Ramos (cell line): ENCODE data around the gene NME4.

Experiments
- in situ Hi-C: fragments of 300-500 bp; cut with MboI; formaldehyde crosslinking; loops from one replicate; pipeline ENCODE4 v1.14.3; 2022; ENCODE audit warnings: low sequenced_read_pairs; ENCODE audit not compliant: unreplicated experiment

Gene NME4

DNA sequence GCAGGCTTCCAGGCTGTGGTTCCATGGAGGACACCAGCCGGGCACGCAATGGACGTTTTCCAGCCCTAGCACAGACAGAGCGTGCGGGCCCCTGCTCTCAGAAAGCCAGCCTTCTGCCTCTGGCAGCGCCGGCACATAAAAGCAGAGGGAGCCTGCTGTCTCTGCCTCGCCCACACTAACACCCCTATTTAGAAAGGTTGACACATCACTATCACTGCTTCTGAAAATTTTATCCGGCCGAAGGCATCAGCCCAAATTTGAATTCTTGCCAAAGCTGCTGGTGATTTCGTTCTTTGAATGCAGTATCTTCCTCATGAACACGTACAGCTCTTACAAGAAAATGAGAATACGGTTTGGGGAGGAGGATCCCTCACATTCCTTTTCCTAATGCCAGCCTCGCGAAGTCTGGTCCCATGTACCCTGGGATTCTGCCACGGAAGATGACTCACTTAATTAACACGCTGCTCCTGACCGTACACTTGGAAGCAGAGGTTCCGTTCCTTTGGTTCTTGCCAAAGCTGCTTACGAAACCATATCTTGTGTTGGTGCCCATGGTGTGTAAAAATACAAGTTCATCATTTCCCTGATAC is 27.1 kb downstream of the NME4 start:
- in situ Hi-C loops: no loop called here

DNA sequence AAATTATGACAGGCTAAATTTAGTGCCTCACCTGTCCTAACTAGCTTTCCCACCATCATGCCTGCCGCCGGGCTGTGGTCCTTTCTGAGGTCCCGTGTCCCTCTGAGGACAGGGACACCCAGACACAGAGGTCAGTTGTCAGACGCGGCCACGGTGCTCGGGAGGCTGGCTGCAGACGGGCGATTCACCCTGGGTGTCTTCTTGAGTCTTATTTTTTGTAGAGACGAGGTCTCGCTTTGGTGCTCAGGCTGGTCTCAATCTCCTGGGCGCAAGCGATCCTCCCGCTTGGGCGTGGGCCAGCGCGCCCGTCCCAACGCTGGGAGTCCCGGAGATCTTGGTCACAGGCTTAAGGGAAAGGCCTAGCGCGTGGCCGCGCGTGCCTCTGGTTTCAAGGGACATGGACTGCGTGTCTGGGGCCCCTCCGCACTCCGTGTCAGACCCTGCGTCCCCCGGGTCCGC is 27.7 kb downstream of the NME4 start:
- in situ Hi-C loops: no loop called here

GRCh38 chr16:425082-425718 is 28.2 kb downstream of the NME4 start, which contains the start of gene RAB11FIP3:
TSS of gene RAB11FIP3 (plus strand) at chr16:425649. CDS start at chr16:426007, 358 bp downstream.
- in situ Hi-C loops: no loop called here

GRCh38 chr16:425740-426114 is 28.7 kb downstream of the NME4 start:
- in situ Hi-C loops: no loop called here

DNA sequence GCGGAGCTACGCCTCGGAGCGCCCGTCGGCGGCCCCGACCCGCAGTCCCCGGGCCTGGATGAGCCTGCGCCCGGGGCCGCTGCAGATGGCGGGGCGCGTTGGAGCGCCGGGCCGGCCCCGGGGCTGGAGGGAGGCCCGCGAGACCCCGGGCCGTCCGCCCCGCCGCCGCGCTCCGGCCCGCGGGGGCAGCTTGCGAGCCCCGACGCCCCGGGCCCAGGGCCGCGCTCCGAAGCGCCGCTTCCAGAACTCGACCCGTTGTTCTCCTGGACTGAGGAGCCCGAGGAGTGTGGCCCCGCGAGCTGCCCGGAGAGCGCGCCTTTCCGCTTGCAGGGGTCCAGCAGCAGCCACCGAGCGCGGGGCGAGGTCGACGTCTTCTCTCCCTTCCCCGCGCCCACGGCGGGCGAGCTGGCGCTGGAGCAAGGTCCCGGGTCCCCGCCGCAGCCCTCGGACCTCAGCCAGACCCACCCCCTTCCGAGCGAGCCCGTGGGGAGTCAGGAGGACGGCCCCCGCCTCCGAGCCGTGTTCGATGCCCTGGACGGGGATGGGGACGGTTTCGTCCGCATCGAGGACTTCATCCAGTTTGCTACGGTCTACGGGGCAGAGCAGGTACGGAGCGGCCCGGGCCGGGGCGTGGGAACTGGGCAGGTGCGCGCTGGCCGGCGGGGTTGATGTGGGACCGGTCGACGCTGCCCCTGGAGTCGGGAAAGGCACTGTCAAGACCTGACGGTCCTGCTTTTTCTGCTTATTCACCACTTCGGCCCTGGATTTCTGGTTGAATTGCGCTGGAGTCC is 29.3 kb downstream of the NME4 start:
- in situ Hi-C loops: no loop called here

DNA sequence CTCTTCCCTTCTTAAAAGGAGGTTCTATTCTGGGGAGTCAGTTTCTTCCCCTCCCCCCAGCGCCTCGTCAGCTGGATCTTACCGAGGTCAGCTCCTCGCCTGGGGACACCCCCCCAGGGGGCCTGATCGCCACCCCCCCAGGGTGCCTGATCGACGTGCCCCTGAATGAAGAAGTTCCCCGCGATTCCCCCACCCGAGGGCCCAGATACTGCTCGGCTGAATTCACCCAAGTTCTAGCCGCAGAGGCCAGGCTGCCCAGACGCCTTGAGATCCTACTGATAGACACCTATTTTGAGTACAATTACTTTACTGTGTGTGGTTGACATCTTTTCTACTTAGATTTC is 29.9 kb downstream of the NME4 start:
- in situ Hi-C loops: no loop called here

DNA sequence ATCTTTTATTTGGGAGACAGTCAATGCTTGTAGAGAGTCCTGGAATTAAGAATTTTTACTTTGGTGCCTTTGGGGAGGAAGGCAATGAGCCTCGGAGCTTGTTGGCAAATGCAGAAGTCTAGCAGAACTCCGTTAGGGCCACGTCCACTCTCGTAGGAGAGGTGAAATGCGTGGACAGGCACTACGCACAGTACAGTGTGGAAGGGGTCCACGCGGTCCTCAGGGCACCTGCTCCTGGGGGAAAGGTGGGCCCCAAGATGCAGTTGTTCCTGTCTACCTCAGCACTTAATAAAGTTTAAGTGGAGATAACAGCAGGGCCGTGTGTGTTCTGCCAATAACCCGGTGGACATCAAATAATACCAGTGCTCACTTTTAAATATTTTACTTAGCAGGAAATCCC is 30.3 kb downstream of the NME4 start:
- in situ Hi-C loops: no loop called here

DNA sequence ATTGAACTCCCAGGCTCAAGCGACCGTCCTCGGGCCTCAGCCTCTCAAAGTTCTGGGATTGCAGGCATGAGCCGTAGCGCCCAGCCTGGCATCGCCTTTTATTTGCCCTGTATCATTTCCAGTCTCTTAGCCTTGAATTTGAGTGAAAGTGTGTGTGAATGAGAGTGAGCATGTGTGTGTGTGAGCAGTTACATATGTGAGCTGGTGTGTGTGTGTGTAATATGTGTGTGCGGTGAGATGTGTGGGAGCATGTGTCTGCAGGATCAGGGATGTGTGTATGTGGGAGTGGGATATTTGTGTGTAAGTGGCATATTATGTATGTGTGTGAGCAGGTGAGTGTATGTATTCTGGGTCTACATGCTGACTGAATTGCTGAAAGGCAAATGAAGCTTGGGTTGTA is 33.9 kb downstream of the NME4 start:
- in situ Hi-C loops: no loop called here

DNA sequence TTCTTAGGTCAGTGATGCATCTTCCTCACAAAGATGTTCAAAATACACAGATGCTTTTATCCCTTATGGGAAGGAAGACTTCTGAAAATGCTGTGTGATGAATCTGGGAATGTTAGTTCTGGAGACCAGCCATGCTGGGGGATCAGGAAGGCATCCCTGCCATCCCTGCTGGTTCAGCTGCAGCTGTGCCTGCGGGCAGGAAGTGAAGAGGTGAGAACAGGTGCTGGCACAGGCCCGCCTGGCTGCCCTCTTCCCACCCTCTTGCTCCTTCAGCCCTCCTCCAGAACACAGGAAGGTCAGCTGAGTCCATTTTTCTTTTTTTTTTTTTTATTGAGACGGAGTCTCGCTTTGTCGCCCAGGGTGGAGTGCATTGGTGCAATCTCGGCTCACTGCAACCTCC is 43.6 kb downstream of the NME4 start:
- in situ Hi-C loops: no loop called here

- in situ Hi-C loops: no loop called here
These were observed 44.4 kb downstream of the NME4 start for GRCh38 chr16:441447-441846.

DNA sequence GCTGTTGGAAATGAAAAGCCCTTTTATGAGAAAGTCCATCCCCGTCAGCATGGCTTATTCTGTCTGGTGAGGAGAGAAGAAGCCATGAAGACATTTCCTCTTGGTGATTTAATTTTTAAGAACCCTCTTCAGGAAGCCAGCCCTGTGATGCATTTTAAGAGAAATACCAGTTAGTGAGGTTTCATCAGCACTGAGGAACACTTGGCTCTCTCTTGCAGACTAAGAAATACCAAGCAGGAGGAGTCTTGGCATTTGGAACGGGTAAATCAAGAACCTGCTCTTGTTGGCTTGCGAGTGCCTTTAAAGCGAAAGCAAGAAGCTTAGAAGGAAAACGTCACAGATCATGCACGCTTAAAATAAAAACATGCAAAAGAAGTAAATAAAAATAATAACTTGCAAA is 46.0 kb downstream of the NME4 start:
- in situ Hi-C loops: no loop called here

GRCh38 chr16:444027-444426 is 47.0 kb downstream of the NME4 start:
- in situ Hi-C loops: no loop called here

GRCh38 chr16:445566-445965 is 48.6 kb downstream of the NME4 start:
- in situ Hi-C loops: no loop called here
